ENCODE results near the gene MOCS1. TPM values are rescaled to one million over a fixed set of nuclear protein-coding genes. Genes with fewer than 3 reads are reported as not detected.

The MOCS1 gene
- total RNA-seq, 1 donor from 2014 or later = 15.1 TPM

GRCh38 chr6:39964530-39964929, 30.3 kb upstream of the MOCS1 start:
- no peak for DNase-seq (ENCODE audit: extremely low spot score, unreplicated experiment)
- no peak overlapping the region for H3K27ac Mint-ChIP-seq (ENCODE audit: unreplicated experiment)
- H3K4me3 Mint-ChIP-seq (ENCODE audit: unreplicated experiment) = no peak overlapping the region
- no peak for TF ChIP-seq CTCF (IDR thresholded peaks at IDR 0.05)
- H3K9me3 Mint-ChIP-seq (ENCODE audit: unreplicated experiment) = no peaks in the 10 kb centered on the region
- no peaks in the 10 kb centered on the region for H3K36me3 Mint-ChIP-seq (ENCODE audit: unreplicated experiment)
- H3K27me3 Mint-ChIP-seq (ENCODE audit: unreplicated experiment) = peaks cover 18% of the 10 kb centered on the region
- peaks cover 17% of the 10 kb centered on the region for H3K4me1 Mint-ChIP-seq (ENCODE audit: unreplicated experiment)

- Mint-ChIP-seq H3K36me3 (ENCODE audit: unreplicated experiment) (no peaks in the 10 kb centered on the region), H3K27ac (ENCODE audit: unreplicated experiment) (no peak overlapping the region), H3K27me3 (ENCODE audit: unreplicated experiment) (peaks cover 14% of the 10 kb centered on the region), H3K4me1 (ENCODE audit: unreplicated experiment) (peaks cover 17% of the 10 kb centered on the region), H3K9me3 (ENCODE audit: unreplicated experiment) (no peaks in the 10 kb centered on the region), H3K4me3 (ENCODE audit: unreplicated experiment) (no peak overlapping the region)
- no peak for DNase-seq (ENCODE audit: extremely low spot score, unreplicated experiment)
- TF ChIP-seq CTCF (IDR thresholded peaks at IDR 0.05) = no peak
Observed at GRCh38 chr6:39964094-39964493, 29.8 kb upstream of the MOCS1 start.

GRCh38 chr6:39962831-39963230, 28.6 kb upstream of the MOCS1 start:
- no peak for DNase-seq (ENCODE audit: extremely low spot score, unreplicated experiment)
- Mint-ChIP-seq H3K4me3 (ENCODE audit: unreplicated experiment) (no peak overlapping the region), H3K27me3 (ENCODE audit: unreplicated experiment) (peaks cover 7% of the 10 kb centered on the region), H3K27ac (ENCODE audit: unreplicated experiment) (peak overlapping the region; percentile 4), H3K9me3 (ENCODE audit: unreplicated experiment) (no peaks in the 10 kb centered on the region), H3K36me3 (ENCODE audit: unreplicated experiment) (no peaks in the 10 kb centered on the region), H3K4me1 (ENCODE audit: unreplicated experiment) (peaks cover 17% of the 10 kb centered on the region)
- TF ChIP-seq CTCF (IDR thresholded peaks at IDR 0.05) = no peak

GRCh38 chr6:39961178-39961577, 26.9 kb upstream of the MOCS1 start:
- no peak for DNase-seq (ENCODE audit: extremely low spot score, unreplicated experiment)
- TF ChIP-seq CTCF (IDR thresholded peaks at IDR 0.05) = no peak
- Mint-ChIP-seq H3K4me1 (ENCODE audit: unreplicated experiment) (peaks cover 17% of the 10 kb centered on the region), H3K9me3 (ENCODE audit: unreplicated experiment) (peaks cover 4% of the 10 kb centered on the region), H3K27me3 (ENCODE audit: unreplicated experiment) (peaks cover 2% of the 10 kb centered on the region), H3K4me3 (ENCODE audit: unreplicated experiment) (no peak overlapping the region), H3K27ac (ENCODE audit: unreplicated experiment) (peak overlapping the region; percentile 62), H3K36me3 (ENCODE audit: unreplicated experiment) (no peaks in the 10 kb centered on the region)

- H3K36me3 Mint-ChIP-seq (ENCODE audit: unreplicated experiment) = no peaks in the 10 kb centered on the region
- no peak for TF ChIP-seq CTCF (IDR thresholded peaks at IDR 0.05)
- no peak for DNase-seq (ENCODE audit: extremely low spot score, unreplicated experiment)
- H3K4me1 Mint-ChIP-seq (ENCODE audit: unreplicated experiment) = peaks cover 17% of the 10 kb centered on the region
- peaks cover 2% of the 10 kb centered on the region for H3K27me3 Mint-ChIP-seq (ENCODE audit: unreplicated experiment)
- peaks cover 4% of the 10 kb centered on the region for H3K9me3 Mint-ChIP-seq (ENCODE audit: unreplicated experiment)
- H3K27ac Mint-ChIP-seq (ENCODE audit: unreplicated experiment) = no peak overlapping the region
- H3K4me3 Mint-ChIP-seq (ENCODE audit: unreplicated experiment) = no peak overlapping the region
Observed at GRCh38 chr6:39958947-39959346, 24.7 kb upstream of the MOCS1 start.
